ENCODE measurements around the gene UBE2L6.
A peak's percentile ranks its signal among the peaks of the same experiment; 100 is the strongest.

UBE2L6 gene

DNA sequence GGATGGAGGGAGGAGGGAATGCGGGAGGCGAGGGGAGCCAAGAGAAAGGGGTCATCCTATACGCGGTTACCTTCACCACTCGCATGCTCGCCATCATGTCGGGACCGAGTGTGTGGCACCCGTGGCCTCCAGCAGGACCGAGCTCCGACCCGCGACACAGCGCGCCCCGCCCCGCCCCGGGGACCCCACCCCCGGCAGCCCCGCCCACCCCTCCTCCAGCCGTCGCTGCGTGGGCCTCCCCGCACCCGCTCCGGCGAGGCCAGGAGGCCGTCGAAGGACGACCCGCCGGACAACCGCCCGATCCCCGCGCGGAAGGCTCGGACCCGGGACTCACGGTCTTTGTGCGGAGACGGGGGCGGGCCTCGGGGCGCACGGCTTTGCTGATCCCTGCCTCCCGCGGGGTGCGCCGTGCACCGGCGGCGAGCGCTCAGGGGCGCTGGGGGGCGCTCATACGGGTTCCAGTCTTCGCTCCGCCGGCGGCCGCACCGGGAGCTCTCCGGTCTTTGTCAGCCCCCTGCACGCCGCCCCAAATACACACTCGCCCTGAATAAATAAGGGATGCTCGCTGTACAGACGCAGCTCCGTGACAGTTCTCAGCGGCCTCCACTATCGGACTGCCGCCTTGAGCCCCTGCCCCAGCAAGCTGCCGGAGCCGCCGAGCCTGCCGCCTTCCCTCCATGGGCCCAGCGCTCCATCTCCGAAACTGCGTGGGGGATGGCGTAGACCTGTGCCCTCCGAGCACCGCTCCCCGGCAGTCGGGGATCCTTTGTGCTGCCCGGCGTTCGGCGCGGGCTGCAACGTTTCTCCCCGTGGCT is at the start of gene UBE2L6:
UBE2L6 (minus strand) TSS at position 158 of the 815 bp plus-strand sequence; CDS start at position 97, 61 bp downstream.
- DNase-seq (ENCODE audit: low spot score), result peak; percentile 46

DNA sequence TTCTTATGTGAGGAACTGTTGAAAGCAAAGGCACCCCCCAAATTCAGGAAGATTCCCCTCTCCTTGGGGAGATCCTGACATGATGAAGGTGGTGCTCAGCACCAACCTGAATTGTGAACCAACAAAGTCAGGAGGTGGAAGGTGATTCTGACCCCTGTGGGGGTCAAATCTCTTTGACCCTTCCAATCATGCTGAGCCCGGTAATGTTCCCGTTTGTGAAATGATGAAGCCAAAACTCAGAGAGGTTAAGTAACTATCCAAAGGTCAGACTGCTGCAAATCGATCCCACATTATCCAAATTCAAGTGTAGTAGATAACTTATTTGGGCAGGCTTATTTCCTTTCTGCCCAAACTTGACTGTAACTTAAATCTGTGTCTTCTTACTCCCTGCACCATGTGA is 49.1 kb upstream of the UBE2L6 start:
- no peak for DNase-seq (ENCODE audit: low spot score)

DNA sequence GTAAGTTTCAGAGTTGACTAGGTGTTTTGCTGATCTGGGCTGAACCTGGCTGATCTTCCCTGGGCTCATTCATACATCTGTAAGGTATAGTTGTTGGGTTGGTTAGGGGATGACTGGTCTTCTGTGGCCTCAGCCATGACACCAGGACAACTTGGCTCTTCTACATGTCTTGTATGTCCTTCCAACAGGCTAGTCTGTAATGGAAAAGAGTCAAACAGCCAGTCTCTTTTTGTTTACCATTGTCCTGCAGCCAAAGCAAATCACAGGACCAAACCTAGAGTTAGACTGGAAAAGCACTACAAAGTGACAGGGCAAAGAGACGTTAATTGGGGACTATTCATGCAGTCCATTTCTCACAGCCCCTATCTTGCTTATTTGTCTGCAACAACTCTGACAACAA is 47.8 kb upstream of the UBE2L6 start:
- no peak for DNase-seq (ENCODE audit: low spot score)

DNA sequence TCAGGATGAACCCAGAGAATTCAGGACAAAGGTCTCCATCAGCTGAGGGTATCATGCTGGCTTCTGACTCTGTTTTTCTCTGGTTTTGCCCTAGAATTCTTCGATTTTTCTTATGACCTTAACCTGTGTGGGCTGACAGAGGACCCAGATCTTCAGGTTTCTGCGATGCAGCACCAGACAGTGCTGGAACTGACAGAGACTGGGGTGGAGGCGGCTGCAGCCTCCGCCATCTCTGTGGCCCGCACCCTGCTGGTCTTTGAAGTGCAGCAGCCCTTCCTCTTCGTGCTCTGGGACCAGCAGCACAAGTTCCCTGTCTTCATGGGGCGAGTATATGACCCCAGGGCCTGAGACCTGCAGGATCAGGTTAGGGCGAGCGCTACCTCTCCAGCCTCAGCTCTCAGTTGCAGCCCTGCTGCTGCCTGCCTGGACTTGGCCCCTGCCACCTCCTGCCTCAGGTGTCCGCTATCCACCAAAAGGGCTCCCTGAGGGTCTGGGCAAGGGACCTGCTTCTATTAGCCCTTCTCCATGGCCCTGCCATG is 46.8 kb upstream of the UBE2L6 start:
- DNase-seq (ENCODE audit: low spot score), result no peak

DNA sequence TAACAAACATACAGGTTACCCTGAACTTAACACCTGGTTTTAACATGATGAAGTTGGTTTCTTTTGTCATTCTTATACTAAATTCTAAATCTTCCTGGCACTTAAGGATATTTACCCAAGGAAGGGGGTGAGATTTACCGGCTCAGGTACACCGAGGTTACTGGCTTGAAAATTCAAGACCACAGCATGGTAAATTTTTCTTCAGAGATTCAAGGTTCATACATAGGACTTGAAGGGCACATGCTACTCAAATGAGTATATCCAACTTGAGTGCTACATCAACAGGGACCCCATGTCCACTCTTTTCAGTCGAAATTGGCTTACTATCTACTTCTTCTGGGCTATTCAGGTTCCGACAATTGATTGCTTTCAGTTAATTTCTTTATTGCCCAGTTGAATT is 42.7 kb upstream of the UBE2L6 start:
- DNase-seq (ENCODE audit: low spot score), result no peak

DNA sequence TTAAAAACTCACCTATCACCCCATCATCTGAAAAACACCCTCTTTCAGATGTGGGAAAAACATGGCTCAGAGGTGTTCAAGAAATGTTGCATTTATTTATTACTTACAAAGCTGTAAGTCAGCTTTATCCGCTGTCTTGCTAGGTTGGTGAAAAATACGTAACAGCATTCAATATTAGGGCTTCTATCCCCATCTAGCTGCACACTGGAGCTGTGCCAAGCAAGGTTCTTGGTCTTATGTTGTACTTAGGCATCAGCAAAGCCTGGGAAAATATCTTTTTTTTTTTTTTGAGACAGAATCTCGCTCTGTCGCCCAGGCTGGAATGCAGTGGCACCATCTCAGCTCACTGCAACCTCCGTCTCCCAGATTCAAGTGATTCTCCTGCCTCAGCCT is 37.6 kb upstream of the UBE2L6 start:
- DNase-seq (ENCODE audit: low spot score), result no peak

DNA sequence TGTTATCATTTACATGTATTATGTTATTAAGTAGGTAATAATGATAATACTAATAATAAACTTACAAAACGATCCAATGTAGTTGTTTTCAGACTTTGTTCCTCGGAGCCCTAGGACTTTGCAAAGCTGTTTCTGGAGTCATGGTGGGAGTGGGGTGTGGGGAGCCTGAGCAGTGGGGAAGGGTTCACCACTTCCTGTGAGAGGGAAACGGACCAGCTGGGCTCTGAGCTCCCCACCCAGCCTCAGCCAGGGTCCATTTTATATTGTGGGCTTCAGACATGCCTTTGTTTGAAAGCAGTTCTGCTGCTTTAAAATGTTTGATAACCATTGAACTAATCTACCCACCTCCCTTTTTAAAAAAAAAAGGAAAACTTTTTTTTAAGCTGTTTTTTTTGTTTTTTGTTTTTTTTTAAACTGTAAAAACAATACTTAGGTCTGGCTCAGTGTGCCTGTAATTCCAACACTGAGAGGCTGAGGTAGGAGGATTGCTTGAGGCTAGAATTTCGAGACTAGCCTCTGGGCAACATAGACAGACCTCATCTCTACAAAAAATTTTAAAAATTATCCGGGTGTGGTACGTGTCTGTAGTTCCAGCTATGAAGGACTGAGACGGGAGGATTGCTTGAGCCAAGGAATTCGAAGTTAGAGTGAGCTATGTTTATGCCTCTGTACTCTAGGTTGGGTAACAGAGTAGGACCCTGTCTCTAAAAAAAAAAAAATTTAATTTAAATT is 37.0 kb upstream of the UBE2L6 start:
- no peak for DNase-seq (ENCODE audit: low spot score)

DNA sequence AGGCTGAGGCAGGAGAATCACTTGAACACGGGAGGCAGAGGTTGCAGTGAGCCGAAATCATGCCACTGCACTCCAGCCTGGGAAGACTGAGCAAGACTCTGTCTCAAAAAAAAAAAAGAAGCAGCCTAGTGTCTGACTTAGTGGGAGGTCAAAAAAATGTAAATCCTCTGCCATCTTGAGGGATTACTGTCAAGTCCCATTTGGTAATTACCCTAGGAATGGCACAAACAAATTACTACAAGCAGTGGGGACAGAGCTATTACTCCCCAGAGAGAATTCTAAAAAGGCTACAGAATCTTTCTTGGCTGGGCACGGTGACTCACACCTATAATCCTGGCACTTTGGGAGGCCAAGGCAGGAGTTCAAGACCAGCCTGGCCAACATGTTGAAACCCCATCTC is 33.8 kb upstream of the UBE2L6 start:
- no peak for DNase-seq (ENCODE audit: low spot score)

DNA sequence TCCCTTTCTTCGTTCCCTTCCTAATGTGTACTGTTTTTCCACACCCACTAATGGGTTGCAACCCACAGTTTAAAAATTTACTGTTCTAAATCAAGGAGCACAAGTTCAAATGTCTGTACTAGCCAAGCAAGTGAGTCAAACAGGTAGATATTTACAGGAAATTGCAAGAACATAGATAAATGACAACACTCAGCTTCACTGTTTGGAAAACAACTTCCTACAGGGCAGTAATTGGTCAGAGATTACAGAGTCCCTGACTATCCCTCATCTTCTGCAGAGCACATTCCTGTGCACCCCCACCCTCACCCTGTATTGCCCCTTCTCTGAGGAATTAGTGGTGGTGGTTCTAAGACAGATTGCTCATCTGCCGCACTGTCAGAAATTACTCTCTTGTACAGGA is 31.9 kb upstream of the UBE2L6 start:
- no peak for DNase-seq (ENCODE audit: low spot score)

DNA sequence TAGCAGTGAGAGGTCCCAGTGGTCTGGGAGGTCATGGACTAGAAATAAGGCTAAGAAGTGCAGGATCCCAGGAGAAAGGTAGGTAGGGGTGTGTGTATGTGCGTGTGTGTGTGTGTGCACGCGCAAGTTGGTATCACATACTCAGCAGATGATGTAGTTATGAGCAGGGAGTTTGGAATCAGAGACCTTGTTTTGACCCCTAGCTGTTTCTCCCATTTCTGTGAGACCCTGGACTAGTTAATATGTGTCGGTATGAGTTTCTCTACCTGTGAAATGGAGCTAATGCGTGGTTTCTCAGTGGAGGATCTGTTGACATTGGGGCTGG is 31.3 kb upstream of the UBE2L6 start:
- DNase-seq (ENCODE audit: low spot score), result no peak

DNA sequence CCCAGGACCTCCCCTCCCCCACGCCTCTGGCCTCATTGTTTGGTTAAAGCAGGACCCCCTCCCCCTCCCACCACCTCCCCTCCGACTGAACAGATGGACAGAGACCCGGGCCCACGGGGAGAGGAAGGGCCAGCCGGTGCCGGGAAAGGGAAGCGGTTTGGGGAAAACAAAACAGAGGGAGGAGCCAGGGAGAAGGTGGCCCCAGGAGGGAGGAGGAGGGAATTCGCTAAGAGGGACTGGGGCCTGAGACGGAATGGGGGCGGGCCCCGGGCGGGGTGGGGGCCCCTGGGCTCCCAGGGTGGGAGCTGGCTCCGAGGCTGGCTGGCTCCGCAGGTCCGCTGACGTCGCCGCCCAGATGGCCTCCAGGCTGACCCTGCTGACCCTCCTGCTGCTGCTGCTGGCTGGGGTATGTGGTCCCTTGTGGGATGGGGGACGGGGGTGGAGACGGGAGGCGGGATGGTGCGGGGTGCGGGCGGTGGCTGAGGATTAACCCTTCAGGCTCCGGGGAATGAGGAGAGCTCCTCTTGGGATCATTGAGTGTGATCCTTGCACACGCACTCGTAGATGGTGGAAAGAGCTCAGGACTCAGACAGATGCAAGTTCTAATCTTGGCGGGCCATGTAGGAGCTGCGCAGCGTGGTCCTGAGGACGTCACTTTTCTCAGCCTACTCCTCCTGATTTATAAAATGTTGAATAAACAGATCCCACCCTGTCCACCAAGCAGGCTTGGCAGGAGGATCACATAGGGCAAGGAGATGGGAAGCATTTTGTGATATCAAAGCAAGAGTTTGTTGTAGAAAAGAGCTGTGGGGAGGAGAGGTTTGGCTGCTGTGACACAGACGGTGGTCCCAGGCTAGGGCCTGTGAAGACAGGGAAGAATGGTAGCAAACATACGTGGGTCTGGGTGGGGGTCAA is 30.7 kb upstream of the UBE2L6 start:
- no peak for DNase-seq (ENCODE audit: low spot score)

DNA sequence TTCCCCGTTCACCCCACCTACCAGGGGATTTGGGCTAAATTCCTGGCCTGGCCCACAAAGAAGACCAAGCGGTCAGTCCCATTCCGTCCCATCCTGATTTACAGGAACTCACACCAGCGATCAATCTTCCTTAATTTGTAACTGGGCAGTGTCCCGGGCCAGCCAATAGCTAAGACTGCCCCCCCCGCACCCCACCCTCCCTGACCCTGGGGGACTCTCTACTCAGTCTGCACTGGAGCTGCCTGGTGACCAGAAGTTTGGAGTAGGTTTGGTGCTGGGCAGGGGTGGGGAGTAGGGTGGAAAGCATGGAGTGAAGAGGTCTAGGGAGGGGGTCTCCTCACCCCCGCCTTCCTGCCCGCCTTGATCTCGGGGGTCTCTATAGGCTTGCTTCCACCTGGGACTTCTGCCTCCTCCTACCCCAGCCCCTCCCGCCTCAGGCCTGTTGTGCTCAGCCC is 30.0 kb upstream of the UBE2L6 start, which contains the start of gene SERPING1:
SERPING1 (plus strand) TSS at position 225 of the 455 bp plus-strand sequence. CDS start 586 bp downstream, outside the sequence.
- no peak for DNase-seq (ENCODE audit: low spot score)

DNA sequence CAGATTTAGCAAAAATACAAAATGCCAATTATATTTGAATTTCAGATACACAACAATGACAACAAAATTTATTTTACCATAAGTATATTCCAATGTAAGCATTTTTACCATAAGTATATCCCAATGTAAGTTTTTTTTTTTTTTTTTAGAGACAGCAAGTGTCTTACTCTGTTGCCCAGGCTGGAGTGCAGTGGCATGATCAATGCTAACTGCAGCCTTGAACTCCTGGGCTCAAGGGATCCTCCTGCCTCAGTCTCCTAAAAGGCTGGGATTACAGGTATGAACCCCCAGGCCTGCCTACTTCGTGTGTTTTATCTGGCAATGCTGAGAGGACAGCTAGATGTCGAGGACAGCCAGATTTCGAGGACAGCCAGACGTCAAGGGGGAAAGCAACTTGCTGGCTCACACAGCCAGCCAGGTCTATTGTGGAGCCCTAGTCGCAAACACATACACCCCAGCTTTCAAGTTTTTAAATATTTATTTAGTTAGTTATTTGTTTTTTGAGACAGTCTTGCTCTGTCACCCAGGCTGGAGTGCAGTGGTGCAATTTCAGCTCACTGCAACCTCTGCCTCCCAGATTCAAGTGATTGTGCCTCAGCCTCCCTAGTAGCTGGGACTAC is 28.9 kb upstream of the UBE2L6 start:
- DNase-seq (ENCODE audit: low spot score), result no peak

DNA sequence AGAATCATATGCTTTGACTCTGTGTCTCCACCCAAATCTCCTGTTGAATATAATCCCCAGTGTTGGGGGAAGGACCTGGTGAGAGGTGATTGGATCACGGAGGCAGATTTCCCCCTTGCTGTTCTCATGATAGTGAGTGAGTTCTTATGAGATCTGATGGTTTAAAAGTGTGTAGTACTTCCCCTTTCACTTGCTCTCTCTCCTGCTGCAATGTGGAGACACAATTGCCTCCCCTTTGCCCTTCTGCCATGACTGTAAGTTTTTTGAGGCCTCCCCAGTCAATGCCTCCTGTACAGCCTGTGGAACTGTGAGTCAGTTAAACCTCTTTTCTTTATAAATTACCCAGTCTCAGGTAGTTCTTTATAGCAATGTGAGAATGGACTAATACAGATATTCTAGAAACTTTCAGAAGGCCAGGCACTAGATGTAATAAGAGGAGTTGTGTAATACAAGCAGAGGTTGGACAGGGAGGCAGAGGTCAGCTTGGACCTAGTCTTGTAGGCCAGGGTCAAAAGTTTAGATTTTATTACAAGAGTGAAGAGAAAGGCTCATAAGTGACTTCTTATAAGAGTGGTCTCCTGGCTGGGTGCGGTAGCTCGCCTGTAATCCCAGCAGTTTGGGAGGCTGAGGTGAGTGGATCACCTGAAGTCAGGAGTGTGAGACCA is 20.7 kb upstream of the UBE2L6 start:
- no peak for DNase-seq (ENCODE audit: low spot score)

DNA sequence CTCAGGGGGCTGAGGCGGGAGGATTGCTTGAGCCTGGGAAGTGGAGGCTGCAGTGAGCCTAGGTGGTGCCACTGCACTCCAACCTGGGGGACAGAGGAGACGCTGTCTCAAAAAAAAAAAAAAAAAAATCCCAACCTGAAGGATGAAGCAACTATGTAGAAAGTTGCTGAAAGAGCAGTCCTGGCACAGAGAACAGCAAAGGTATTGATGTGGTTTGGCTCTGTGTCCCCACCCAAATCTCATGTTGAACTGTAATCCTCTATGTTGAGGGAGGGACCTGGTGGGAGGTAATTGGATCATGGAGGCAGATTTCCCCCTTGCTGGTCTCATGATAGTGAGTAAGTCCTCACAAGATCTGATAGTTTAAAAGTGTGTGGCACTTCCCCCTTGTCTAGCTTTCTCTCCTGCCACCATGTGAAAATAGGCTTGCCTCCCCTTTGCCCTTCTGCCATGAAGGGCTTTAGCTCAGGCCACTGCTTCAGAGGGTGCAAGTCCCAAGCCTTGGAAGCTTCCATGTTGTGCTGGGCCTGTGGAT is 19.3 kb upstream of the UBE2L6 start:
- no peak for DNase-seq (ENCODE audit: low spot score)

DNA sequence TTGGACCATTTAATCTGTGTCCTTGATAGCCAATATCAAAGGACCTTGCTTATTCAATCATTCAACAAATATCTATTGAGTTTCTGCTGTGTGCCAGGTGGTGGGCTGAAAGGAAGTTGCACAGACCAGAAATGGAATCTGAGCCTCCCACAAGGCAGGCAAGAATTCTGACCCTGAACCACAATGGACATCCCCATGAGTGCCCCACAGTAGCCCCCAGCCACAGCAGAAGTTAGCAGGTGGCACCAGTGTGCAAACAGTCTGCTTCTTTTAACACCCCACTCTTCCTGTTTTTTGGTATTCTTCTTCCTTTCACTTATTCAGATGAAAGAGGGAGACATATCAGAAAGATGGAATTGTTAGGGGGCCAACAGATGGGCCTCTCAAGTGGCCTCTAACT is 17.8 kb upstream of the UBE2L6 start:
- DNase-seq (ENCODE audit: low spot score), result no peak

DNA sequence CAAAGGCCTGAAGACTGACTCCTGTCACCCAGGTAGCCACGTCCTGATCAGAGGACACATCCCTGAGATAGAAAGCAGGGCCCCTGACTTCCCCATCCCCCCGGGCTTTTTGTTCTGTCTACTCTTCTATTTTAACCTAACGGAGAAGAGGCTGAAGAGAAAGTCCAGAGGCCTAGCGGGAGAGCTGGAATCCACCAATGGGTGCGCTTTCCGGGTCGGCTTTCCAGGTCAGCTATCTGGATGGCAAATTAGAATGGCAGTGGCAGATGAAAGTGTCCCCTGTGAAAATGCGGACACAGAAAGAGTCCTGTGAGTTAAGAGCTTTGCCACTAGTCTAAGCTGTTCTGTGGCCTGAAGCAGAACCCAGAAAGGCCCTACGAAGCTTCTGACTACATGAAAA is 16.9 kb upstream of the UBE2L6 start:
- no peak for DNase-seq (ENCODE audit: low spot score)

DNA sequence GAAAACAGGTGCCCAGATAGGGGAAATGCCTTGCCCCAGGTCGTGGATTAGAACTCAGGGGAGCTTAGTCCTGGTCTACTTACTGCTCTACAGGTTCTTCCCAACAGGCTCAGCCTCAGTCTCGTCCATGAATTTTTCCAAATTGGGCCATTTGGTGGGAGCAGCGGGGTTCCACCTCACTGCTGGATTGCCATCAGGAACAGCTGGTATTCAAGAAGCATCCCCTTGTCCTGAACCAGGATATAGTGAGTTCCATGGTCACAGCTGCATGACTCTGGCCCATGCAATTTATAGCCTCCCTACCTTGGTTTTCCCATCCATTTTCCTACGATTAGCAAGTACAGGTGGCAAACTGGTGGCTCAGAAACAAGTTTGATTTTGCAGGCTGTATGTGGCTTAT is 6.6 kb upstream of the UBE2L6 start:
- no peak for DNase-seq (ENCODE audit: low spot score)

DNA sequence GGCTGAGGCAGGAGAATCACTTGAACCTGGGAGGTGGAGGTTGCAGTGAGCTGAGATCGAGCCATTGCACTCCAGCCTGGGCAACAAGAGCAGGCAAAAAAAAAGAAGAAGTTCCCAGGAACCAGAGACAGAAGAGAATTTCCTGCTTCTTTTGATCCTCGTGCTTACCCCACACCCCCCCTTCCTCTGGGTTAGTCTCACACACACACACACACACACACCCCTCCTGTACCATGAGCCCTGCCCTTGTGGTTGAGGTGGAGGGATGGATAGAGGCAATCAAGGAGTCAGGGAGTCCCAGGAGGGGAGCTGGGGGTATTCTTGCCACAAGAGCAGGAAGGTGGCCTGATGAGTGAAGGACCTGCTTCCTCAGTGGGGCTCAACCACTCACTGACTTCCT is 4.1 kb upstream of the UBE2L6 start:
- no peak for DNase-seq (ENCODE audit: low spot score)

DNA sequence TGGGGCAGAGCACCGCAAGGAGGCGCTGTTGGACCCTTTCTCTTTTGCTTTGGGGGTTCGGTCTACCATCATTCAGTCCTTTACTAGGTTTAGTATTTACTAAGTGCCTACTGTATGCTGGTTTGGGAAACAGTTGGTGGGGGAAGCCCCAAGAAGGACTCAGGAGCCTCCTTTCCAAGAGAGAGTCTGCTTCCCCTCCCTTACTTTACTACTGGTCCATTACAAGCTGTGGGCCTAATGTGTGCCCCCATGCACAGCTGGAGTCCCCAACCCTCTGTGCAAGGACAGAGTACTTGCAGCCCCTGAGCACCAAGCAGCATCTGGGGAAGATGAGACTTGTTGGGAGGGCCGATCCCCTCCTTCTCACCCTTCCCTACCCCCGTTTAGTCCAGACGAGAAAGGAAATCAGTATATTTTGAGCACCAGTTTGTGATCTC is 876 bp upstream of the UBE2L6 start:
- peak; percentile 77 for DNase-seq (ENCODE audit: low spot score)

Data from RKO (cell line).